Measurements from ENCODE around the gene GPT2. TPM values are rescaled to one million over a fixed set of nuclear protein-coding genes. Genes with fewer than 3 reads are reported as not detected.

GPT2 gene
- total RNA-seq, 1 experiment from 2014 or later, result 19.4 TPM

GRCh38 chr16:46848768-46849764 is 35.1 kb upstream of the GPT2 start:
- H3K36me3 ChIP-seq (ENCODE audit: low read depth, low read length), result no peaks in the 10 kb centered on the region
- ATAC-seq, result no peak
- DNase-seq, result no peak
- ChIA-PET POLR2A (ENCODE audit: unreplicated experiment) (no interaction called here), CTCF (no interaction called here)
- intact Hi-C loops (cut with micrococcal nuclease), result no loop called here
- no peaks in the 10 kb centered on the region for H3K27me3 ChIP-seq (ENCODE audit: low read length)
- no peak overlapping the region for H2AFZ ChIP-seq (ENCODE audit: low read length)
- BruUV-seq (replicated peaks), result no TSS peak
- no peak overlapping the region for H3K4me3 ChIP-seq (ENCODE audit: low read length)
- H3K4me1 ChIP-seq (ENCODE audit: insufficient read depth, low read length), result no peaks in the 10 kb centered on the region
- no peaks in the 10 kb centered on the region for H3K79me2 ChIP-seq (ENCODE audit: low read length)
- no peak overlapping the region for H3K4me2 ChIP-seq (ENCODE audit: low read length)
- H3K9ac ChIP-seq (ENCODE audit: low read length), result no peak overlapping the region
- no peak overlapping the region for H3K27ac ChIP-seq (ENCODE audit: low read length)
- H3K9me2 ChIP-seq (replicated peaks; ENCODE audit: low read length), result no peaks in the 10 kb centered on the region
- H3K9me3 ChIP-seq (ENCODE audit: low read length), result no peaks in the 10 kb centered on the region
- no peak for TF ChIP-seq EZH2 (IDR thresholded peaks at IDR 0.05; ENCODE audit: low read length, unreplicated experiment)
- TF ChIP-seq, protein P1, sequence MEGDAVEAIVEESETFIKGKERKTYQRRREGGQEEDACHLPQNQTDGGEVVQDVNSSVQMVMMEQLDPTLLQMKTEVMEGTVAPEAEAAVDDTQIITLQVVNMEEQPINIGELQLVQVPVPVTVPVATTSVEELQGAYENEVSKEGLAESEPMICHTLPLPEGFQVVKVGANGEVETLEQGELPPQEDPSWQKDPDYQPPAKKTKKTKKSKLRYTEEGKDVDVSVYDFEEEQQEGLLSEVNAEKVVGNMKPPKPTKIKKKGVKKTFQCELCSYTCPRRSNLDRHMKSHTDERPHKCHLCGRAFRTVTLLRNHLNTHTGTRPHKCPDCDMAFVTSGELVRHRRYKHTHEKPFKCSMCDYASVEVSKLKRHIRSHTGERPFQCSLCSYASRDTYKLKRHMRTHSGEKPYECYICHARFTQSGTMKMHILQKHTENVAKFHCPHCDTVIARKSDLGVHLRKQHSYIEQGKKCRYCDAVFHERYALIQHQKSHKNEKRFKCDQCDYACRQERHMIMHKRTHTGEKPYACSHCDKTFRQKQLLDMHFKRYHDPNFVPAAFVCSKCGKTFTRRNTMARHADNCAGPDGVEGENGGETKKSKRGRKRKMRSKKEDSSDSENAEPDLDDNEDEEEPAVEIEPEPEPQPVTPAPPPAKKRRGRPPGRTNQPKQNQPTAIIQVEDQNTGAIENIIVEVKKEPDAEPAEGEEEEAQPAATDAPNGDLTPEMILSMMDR (conservative IDR thresholded peaks at IDR 0.05; ENCODE audit: low read depth, low read length), result no peak
- TF ChIP-seq EZH2phosphoT487 (IDR thresholded peaks at IDR 0.05; ENCODE audit: borderline replicate concordance, low read length), result no peak
- H4K20me1 ChIP-seq (ENCODE audit: low read length), result no peaks in the 10 kb centered on the region
- no peaks in the 10 kb centered on the region for H3F3A ChIP-seq (ENCODE audit: low read length, unreplicated experiment)

- BruUV-seq (replicated peaks), result no TSS peak
- Histone ChIP-seq H3K79me2 (ENCODE audit: low read length) (no peaks in the 10 kb centered on the region), H3K4me3 (ENCODE audit: low read length) (no peak overlapping the region), H3K9ac (ENCODE audit: low read length) (no peak overlapping the region), H3K36me3 (ENCODE audit: low read depth, low read length) (no peaks in the 10 kb centered on the region), H3K4me2 (ENCODE audit: low read length) (no peak overlapping the region), H3K9me2 (replicated peaks; ENCODE audit: low read length) (no peaks in the 10 kb centered on the region), H2AFZ (ENCODE audit: low read length) (no peak overlapping the region), H3F3A (ENCODE audit: low read length, unreplicated experiment) (no peaks in the 10 kb centered on the region), H3K27me3 (ENCODE audit: low read length) (no peaks in the 10 kb centered on the region), H4K20me1 (ENCODE audit: low read length) (no peaks in the 10 kb centered on the region), H3K27ac (ENCODE audit: low read length) (no peak overlapping the region), H3K4me1 (ENCODE audit: insufficient read depth, low read length) (no peaks in the 10 kb centered on the region), H3K9me3 (ENCODE audit: low read length) (no peaks in the 10 kb centered on the region)
- no peak for ATAC-seq
- POLR2A ChIA-PET (ENCODE audit: unreplicated experiment), result no interaction called here
- intact Hi-C loops (cut with micrococcal nuclease), result loop anchor here (5.0 kb wide), 1 partner anchor 76 kb away; no protein-coding TSS in a partner anchor
- DNase-seq, result no peak
- TF ChIP-seq, protein P1 (conservative IDR thresholded peaks at IDR 0.05; ENCODE audit: low read depth, low read length), result no peak
- TF ChIP-seq EZH2 (IDR thresholded peaks at IDR 0.05; ENCODE audit: low read length, unreplicated experiment) (no peak), EZH2phosphoT487 (IDR thresholded peaks at IDR 0.05; ENCODE audit: borderline replicate concordance, low read length) (no peak)
- CTCF ChIA-PET, result no interaction called here
These were observed 33.3 kb upstream of the GPT2 start for GRCh38 chr16:46850619-46851555.

All from PC-3 (cell line).